MV-4-11 (cell line): ENCODE measurements around the gene FDX1.
A peak's percentile ranks its signal among the peaks of the same experiment; 100 is the strongest.
"Not testable (repeated sequence)": the region's sequence is repeated elsewhere in the genome, so short reads cannot be mapped to it uniquely, and the experiment has no call there.

Source experiments
- DNase-seq: peaks from one replicate; lab custom pipeline; 2025; lab: John Stamatoyannopoulos, UW

Gene FDX1, protein sequence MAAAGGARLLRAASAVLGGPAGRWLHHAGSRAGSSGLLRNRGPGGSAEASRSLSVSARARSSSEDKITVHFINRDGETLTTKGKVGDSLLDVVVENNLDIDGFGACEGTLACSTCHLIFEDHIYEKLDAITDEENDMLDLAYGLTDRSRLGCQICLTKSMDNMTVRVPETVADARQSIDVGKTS

DNA sequence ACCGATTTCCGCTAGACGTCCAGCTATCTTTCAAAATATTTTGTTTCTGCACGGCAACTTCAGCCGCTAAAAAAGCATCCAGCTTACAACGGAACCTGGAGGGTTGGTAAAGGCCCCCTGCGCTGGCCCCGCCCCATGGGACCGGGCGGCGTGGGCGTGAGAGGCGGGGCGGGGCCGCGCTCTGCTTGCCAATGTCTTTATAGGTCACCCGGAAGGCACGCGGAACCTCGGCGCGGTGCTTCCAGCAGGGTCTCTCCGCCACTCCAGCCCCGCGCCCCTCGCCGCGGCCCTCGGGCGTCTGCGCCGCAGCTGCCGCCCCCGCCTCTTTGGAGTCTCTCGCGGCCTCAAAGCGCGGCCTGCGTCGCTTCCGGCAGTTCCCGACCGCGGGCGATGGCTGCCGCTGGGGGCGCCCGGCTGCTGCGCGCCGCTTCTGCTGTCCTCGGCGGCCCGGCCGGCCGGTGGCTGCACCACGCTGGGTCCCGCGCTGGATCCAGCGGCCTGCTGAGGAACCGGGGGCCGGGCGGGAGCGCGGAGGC, at the start of gene FDX1:
Gene FDX1 (plus strand): TSS at position 218 of the 536 bp plus-strand sequence. CDS start 173 bp downstream, at position 391.
- DNase-seq, result peak; percentile 75

DNA sequence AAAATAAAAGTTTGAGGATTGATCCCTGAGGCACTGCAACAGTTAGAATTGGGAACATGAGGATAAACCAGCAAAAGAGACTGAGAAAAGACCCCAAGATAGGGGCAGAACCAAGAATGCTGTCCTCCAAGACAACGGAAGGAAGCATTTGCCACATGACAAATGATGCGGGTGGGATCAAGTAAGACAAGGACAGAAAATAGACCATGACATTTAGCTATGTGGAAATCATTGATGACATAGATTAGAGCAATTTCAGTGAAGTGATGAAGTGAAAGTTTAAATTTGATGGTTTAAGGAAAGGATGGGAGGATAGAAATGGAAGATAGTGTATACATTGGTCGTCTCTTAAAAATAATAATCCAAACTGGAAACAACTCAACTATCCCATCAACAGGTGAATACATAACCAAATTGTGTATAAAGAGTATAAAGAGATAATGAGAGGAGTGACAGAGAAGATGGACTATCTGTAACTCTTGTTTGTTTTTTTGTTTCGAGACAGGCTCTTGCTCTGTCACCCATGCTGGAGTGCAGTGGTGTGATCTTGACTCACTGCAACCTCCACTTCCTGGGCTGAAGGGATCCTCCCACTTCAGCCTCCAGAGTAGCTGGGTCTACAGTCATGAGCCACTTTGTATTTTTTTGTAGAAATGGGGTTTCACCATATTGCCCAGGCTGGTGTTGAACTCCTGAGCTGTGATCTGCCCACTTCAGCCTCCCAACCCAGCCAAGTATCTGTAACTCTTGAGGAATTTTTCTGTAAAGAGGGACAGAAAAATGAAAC, 48.7 kb upstream of the FDX1 start:
- no peak for DNase-seq

DNA sequence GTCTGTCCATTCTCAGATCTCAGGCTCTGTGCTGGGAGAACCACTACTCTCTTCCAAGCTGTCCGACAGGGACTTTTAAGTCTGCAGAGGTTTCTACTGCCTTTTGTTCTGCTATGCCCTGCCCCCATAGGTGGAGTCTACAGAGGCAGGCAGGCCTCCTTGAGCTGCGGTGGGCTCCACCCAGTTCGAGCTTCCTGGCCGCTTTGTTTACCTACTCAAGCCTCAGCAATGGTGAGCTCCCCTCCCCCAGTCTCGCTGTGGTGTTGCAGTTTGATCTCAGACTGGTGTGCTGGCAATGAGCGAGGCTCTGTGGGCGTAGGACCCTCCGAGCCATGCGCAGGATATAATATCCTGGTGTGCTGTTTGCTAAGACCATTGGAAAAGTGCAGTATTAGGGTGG, 41.5 kb upstream of the FDX1 start:
- DNase-seq, result not testable (repeated sequence)

DNA sequence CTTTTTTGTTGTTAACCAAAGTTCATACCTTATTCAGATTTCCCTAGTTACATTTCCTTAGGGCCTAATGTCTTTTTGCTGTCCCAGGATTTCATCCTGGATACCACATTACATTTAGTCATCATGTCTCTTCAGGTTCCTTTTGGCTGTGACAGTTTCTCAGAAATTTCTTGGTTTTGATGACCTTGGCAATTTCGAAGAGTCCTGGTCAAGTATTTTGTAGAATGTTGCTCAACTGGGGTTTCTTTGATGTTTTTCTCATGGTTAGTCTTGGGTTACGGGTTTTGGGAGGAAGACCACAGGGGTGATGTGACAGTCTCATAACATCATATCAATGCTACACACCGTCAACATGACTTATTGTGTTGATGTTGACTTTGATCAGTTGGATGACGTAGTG, 39.8 kb upstream of the FDX1 start:
- no peak for DNase-seq

DNA sequence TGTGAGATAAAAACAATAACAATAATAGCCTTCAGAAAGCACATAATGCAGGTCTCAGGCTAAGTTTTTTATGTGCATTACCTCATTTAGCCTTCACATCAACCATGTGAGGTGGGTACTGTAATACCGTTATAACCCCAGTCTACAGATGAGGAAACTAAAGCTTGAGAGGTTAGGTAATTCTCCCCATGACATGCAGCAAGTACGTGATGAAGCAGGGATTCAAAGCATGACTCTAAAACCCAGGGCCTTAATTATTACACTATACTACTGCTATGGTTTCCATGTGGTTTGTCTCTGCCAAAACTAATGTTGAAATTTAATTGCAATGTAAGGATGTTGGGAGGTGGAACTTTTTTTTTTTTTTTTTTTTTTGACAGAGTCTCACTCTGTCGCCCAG, 37.7 kb upstream of the FDX1 start:
- no peak for DNase-seq

DNA sequence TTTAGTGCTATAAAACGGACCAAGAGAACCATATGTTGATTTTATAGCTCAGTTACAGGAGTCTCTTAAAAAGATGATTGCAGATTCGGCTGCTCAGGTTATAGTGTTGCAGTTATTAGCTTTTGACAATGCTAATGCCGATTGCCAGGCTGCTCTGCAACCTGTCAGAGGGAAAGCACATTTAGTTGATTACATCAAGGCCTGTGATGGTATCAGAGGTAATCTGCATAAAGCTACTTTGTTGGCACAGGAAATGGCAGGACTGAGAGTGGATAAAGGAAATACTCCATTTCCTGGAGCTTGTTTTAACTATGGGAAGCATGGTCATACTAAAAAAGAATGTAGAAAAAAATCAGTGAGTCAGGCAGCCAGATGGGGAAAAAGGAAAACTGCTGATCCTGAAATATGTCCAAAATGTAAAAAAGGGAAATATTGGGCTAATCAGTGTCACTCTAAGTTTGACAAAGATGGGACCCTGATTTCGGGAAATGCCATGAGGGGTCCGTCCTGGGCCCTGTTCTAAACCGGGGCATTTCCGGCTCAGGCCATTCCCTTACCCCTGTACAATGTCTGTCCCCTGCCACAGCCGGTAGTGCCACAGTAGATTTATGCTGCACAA, 32.0 kb upstream of the FDX1 start:
- not testable (repeated sequence) for DNase-seq

DNA sequence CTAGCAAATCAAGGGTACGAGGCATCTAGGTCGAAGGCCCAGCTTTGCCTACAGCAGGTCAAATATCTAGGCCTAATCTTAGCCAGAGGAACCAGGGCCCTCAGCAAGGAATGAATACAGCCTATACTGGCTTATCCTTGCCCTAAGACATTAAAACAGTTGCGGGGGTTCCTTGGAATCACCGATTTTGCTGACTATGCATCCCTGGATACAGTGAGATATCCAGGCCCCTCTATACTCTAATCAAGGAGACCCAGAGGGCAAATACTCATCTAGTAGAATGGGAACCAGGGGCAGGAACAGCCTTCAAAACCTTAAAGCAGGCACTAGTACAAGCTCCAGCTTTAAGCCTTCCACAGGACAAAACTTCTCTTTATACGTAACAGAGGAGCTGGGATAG, 26.2 kb upstream of the FDX1 start:
- DNase-seq, result not testable (repeated sequence)

DNA sequence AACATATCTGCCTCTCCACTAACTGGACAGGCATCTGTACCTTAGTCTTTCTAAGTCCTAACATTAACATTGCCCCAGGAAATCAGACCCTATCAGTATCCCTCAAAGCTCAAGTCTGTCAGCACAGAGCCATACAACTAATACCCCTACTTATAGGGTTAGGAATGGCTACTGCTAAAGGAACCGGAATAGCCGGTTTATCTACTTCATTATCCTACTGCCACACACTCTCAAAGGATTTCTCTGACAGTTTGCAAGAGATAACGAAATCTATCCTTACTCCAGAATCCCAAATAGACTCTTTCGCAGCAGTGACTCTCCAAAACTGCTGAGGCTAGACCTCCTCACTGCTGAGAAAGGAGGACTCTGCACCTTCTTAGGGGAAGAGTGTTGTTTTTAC, 24.1 kb upstream of the FDX1 start:
- DNase-seq, result not testable (repeated sequence)

DNA sequence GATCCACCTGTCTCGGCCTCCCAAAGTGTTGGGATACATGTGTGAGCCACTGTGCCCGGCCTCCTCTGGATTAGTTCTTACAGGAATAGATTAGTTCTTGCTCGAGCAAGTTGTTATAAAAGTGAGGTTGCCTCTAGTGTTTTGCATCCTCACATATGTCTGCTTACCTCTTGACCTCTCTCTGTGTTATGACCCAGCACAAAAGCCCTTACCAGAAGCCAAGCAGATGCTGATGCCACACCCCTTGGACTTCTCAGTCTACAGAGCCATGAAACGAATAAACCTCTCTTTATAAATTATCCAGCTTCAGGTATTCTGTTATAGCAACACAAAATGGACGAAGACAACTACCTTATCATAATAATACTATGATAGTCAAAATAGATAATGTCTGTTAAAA, 22.4 kb upstream of the FDX1 start:
- DNase-seq, result no peak

DNA sequence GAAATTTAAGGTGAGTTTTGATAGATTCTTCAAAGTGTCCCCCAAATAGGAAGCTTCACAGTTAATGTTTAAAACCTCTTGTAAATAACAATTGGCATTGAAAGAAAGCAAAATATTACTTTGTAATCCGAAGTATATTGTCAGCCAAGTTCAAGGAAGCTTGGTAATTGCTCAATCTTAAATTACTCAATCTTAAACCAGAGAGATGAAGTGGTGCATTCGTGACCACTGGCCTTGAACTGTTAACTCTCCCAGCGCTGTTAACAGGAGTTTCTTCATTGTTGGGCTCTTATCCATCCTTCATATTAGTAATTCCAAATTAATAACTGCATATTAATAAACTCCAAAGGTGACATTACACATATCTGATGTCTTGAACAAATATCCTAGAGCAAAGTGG, 20.6 kb upstream of the FDX1 start:
- peak; percentile 72 for DNase-seq

DNA sequence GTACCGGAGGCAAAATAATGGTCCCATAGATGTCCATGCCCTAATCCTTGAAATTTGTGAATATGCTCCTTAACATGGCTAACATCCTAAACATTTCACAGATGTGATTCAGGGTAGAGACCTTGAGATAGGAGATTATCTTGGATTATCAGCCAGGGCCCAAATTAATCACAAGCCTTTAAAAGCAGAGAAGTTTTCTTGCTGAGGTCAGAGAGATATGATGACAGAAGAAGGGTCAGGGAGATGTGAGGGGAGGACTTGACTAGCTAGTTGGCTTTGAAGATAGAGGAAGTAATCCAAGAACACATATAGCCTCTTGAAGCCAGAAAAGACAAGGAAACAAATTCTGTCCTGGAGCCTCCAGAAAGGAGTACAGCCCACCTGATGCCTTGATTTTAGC, 19.1 kb upstream of the FDX1 start:
- peak; percentile 49 for DNase-seq

DNA sequence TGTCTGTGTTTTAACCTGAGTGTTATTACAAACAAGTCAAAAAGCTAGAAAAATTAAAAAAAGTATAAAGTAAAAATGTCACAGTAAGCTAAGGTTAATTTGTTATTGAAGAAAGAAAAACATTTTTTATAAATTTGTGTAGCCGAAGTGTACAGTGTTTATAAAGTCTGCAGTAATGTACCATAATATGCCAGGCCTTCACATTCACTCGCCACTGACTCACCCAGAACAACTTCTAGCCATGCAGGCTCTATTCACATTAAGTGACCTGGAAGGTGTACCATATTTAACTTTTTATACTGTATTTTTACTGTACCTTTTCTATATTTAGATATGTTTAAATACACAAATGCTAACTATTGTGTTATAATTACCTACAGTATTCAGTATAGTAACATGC, 14.7 kb upstream of the FDX1 start:
- no peak for DNase-seq

DNA sequence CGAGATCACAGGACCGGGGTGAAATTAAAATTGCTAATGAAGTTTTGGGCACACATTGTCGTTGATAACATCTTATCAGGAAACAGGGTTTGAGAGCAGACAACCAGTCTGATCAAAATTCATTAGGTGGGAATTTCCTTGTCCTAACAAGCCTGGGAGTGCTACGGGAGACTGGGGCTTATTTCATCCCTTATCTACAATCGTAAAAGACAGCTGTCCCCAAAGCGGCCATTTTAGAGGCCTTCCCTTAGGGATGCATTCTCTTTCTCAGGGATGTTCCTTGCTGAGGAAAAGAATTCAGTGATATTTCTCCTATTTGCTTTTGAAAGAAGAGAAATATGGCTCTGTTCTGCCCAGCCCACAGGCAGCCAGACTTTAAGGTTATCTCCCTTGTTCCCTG, 8.1 kb upstream of the FDX1 start:
- DNase-seq, result not testable (repeated sequence)

DNA sequence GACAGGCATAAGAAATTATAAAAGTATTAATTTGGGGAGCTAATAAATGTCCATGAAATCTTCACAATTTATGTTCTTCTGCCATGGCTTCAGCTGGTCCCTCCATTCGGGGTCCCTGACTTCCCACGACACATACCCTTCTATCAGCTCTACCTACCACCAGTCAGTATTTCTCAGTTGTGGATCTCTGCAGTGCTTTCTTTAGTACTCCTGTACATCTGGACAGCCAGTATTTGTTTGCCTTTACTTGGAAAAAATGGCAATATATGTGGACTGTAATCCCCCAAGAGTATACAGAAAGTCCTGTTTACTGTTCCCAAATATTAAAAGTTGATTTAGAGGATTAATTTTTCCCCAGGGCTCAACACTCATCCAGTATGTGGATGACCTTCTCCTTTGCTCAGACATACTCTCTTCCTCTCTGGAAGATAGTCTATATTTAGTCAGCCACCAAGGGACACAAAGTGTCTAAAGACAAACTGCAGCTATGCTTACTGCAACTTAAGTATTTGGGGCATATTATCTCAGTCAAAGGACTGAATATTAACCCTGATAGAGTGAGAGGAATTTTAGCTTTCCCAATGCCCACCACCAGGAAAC, 7.3 kb upstream of the FDX1 start:
- DNase-seq, result no peak

DNA sequence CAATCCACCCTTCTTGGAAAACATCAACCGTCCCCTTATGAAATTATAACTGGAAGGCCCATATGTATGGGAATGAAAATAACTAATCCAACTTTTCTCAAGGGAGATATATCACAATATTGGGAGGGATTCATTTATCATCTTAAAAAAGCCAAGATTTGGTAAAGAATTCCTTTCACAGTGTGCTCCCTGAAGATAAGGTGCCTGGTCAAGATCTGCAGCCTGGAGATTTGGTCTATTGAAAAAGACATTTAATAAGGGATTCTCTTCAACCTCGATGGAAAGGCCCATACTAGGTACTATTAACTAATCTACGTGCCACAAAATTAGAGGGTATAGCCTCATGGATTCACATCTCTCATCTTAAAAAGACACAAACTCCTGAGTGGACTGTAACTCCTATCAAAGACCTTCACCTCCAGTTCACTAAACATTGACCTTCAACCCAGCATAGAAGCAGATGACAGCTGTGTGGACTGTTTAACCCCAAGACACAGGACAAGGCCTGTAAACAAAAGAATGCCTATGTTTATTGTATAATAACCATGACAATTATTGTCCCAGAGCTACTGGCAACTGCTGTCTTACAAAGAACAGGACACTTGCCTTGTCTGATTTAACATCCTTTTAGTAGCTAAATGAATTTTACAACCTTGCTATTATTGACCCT, 4.8 kb upstream of the FDX1 start:
- no peak for DNase-seq

DNA sequence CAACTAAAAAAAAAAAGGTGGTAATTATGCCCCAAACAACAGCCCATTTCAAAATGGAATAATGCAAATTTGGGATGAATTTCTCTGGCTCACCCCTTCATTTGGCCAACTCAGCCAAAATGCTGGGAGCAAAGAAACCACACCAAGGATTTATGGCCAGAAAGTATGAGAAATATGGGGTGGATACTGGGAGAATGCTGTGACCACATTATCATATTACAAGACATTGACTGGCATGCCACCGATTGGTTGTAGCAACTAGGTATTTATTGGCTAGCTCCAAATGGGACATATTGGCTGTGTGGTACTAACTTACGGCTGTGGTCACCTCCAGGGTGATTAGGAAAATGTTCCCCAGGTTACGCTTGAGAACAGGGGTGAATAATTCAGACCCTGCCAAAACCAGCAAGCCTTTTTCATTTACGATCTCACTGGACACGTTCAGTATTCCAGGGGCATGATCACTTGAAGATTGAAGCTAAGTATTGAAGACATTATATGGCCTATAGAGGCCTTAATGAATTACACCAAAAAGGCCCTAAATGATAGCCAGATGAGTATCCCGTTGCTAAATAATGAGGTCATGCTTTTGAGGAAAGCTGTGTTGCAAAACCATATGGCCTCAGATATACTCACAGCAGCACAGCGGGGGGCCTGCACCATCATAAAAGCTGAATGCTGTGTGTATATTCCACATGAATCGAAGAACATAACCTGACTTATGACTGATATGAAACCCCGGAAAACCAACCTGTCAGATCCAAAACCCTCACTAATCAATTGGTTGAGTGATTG, 3.8 kb upstream of the FDX1 start:
- peak; percentile 43 for DNase-seq

DNA sequence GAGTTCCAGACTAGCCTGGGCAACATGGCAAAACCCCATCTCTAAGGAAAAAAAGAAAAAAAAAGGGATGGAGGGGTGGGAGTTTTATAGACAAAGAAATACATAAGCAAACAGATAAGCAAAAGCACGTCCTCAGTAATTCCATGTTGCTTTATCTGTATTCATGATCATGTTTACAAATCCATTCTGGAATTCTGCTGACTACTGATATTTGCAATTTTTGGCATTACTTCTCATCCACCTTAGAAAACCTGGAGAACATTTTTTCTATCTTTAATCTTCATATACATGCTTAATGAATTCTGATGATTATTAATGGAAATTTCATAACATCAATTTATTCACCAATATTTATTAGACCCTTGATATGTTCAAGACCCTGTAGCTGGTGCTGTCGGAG, 1.7 kb upstream of the FDX1 start:
- DNase-seq, result no peak

DNA sequence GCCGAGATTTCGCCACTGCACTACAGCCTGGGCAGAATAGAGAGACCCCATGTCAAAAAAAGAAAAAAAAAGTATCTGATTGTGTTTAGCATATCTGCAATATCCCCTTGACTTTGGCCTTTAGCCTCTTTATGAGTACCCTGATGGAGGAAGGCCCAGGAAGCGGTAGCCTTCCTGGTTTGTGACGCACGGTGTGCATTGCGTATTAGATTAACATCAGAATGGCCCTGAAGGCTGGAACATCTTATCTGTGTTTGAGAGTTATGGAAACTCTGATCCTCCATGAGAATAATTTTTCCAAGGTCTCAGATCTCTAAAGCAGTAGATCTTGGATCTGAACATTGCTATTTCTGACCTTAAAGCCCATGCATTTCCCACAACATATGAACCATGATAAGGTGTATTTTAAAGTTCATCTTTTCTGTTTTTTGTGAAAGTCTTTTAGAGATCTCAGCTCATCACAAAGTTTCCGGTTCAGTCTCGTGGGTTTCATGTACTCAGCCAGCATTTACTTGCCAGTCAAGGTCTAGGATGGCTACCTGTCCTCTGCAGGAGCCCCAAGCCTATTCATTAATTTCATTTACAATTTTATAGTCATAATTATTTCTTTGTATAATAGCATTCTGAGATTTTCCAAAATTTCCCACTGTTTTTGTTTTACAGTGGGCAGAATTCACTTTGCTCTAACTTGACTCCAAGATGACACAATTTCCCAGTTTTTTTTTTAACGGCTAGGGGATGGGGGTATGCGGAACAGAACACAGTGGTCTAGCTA, 605 bp upstream of the FDX1 start:
- no peak for DNase-seq

DNA sequence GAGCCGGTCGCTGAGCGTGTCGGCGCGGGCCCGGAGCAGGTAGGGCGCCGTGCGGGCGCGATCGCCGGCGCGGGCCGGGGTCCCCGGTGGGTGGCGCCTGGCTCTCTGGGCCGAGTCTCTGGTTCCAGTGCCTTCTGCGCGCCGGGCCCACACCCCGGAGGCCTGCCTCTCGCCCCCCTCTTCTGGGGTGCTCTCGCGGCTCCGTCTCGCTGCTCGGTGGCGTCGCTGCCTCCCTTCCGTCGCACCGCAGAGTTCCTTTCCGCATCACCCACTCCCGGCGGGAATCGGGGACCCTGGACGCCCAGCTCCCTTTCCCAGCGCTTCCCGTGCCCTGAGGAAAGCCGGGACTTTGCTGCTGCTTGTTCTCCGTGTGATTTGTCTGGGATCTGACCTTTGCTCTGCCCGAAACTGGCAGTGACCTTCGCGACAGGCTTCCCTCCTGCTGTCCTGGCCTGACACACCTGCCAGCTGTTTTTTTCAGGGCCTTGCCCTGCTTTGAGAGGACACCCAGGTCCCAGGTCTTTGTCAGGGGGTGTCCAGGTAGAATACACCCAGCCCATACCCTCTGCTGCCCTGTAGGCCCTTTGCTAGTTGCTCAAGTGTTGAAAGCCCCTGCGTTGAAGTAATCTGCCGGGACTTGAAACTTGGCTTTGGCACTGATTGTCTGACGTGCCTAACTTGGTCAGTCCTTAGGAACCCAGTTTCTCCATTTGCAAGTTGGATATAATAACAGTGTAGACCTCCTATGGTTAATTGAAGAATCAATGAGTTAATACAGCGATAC, 711 bp downstream of the FDX1 start:
- no peak for DNase-seq
